Middle frontal gyrus (tissue), 1 donor: ENCODE measurements around the gene LIPC.

ENCODE experiments used
- DNase-seq: peaks from one replicate; pipeline ENCODE4 v3.0.0-alpha.2; 2015; ENCODE audit warnings: low spot score; ENCODE audit errors: extremely low spot score

The LIPC gene

GRCh38 chr15:58491499-58492202, 59.9 kb downstream of the LIPC start:
- DNase-seq, result no peak

GRCh38 chr15:58492661-58493397, 61.0 kb downstream of the LIPC start:
- no peak for DNase-seq

- no peak for DNase-seq
Measured at GRCh38 chr15:58494567-58494966, 62.8 kb downstream of the LIPC start.

- DNase-seq, result no peak
Measured at GRCh38 chr15:58495891-58496408, 64.2 kb downstream of the LIPC start.

- no peak for DNase-seq
Measured at GRCh38 chr15:58497046-58497785, 65.4 kb downstream of the LIPC start.

- no peak for DNase-seq
Measured at GRCh38 chr15:58498821-58499580, 67.2 kb downstream of the LIPC start.

GRCh38 chr15:58501006-58501405, 69.2 kb downstream of the LIPC start:
- no peak for DNase-seq

- no peak for DNase-seq
Measured at GRCh38 chr15:58501636-58502188, 69.9 kb downstream of the LIPC start.

GRCh38 chr15:58503139-58504027, 71.6 kb downstream of the LIPC start:
- DNase-seq, result no peak

GRCh38 chr15:58504674-58505234, 73.0 kb downstream of the LIPC start:
- no peak for DNase-seq

- no peak for DNase-seq
Measured at GRCh38 chr15:58505581-58505980, 73.8 kb downstream of the LIPC start.

GRCh38 chr15:58506064-58506490, 74.3 kb downstream of the LIPC start:
- no peak for DNase-seq

- DNase-seq, result no peak
Measured at GRCh38 chr15:58506783-58507668, 75.2 kb downstream of the LIPC start.

- DNase-seq, result no peak
Measured at GRCh38 chr15:58509556-58509955, 77.8 kb downstream of the LIPC start.

- no peak for DNase-seq
Measured at GRCh38 chr15:58510715-58511598, 79.2 kb downstream of the LIPC start.

GRCh38 chr15:58511599-58511987, 79.8 kb downstream of the LIPC start:
- no peak for DNase-seq

GRCh38 chr15:58512522-58512921, 80.7 kb downstream of the LIPC start:
- no peak for DNase-seq

- DNase-seq, result no peak
Measured at GRCh38 chr15:58513008-58513407, 81.2 kb downstream of the LIPC start.
